Measurements from ENCODE around the gene CST7. TPM values are rescaled to one million over a fixed set of nuclear protein-coding genes. Genes with fewer than 3 reads are reported as not detected.

Gene CST7
- total RNA-seq, 1 experiment from 2014 or later, result not detected

DNA sequence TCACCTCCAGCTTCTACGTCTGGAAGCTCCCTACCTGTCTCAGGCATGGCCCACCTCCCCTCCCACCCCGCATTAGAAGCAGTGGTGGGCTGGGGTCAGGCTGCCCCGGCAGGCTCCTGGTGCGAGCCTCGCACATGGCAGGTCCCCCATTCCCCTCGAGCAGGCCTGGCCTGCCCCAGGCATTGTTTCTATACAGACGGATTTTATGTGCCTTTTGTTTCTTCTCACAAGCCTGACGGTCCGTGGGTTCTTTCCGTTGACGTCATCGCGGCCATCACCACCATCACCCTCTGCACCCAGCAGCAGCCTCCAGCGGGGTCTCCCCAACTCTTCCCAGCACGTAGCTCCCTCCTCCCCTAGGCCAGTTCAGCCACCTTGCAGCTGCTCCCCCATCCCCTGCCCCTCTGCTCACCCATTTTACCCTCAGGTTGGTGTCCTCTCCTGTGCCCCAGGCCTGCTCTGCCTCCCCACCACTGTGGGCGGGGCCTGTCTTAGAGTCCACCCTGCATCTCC, 4.6 kb downstream of the CST7 start:
- H2AFZ ChIP-seq (ENCODE audit: low read depth, low read length, poor library complexity, severe bottlenecking), result no peak overlapping the region
- DNase-seq (ENCODE audit: low read depth, low spot score) (no peak), ATAC-seq (no peak)
- intact Hi-C loops (cut with micrococcal nuclease), result no loop called here
- H3K9ac ChIP-seq (ENCODE audit: low read length), result no peak overlapping the region
- no peaks in the 10 kb centered on the region for H3K9me3 ChIP-seq (ENCODE audit: control insufficient read depth in 1 of 2, insufficient read depth in 1 of 2, low read depth in 1 of 2, low read length in 2 of 2)
- POLR2A ChIA-PET, result no interaction called here
- H3K79me2 ChIP-seq (ENCODE audit: insufficient read depth, low read length), result no peaks in the 10 kb centered on the region
- H3K4me2 ChIP-seq (ENCODE audit: low read length), result no peak overlapping the region
- no peak for TF ChIP-seq EZH2phosphoT487 (IDR thresholded peaks at IDR 0.05; ENCODE audit: borderline replicate concordance)
- TF ChIP-seq RAD21 (IDR thresholded peaks at IDR 0.05; ENCODE audit: low read depth), result no peak
- no peak for TF ChIP-seq POLR2A (IDR thresholded peaks at IDR 0.05; ENCODE audit: borderline replicate concordance, extremely low read depth, insufficient read depth, insufficient read length)
- TF ChIP-seq, protein P1, sequence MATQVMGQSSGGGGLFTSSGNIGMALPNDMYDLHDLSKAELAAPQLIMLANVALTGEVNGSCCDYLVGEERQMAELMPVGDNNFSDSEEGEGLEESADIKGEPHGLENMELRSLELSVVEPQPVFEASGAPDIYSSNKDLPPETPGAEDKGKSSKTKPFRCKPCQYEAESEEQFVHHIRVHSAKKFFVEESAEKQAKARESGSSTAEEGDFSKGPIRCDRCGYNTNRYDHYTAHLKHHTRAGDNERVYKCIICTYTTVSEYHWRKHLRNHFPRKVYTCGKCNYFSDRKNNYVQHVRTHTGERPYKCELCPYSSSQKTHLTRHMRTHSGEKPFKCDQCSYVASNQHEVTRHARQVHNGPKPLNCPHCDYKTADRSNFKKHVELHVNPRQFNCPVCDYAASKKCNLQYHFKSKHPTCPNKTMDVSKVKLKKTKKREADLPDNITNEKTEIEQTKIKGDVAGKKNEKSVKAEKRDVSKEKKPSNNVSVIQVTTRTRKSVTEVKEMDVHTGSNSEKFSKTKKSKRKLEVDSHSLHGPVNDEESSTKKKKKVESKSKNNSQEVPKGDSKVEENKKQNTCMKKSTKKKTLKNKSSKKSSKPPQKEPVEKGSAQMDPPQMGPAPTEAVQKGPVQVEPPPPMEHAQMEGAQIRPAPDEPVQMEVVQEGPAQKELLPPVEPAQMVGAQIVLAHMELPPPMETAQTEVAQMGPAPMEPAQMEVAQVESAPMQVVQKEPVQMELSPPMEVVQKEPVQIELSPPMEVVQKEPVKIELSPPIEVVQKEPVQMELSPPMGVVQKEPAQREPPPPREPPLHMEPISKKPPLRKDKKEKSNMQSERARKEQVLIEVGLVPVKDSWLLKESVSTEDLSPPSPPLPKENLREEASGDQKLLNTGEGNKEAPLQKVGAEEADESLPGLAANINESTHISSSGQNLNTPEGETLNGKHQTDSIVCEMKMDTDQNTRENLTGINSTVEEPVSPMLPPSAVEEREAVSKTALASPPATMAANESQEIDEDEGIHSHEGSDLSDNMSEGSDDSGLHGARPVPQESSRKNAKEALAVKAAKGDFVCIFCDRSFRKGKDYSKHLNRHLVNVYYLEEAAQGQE (IDR thresholded peaks at IDR 0.05; ENCODE audit: low read depth), result no peak
- no peak for TF ChIP-seq SIN3A (IDR thresholded peaks at IDR 0.05; ENCODE audit: low read depth)
- no peak for TF ChIP-seq CEBPB (IDR thresholded peaks at IDR 0.05; ENCODE audit: low read depth)
- no peak for TF ChIP-seq ZBTB33 (IDR thresholded peaks at IDR 0.05; ENCODE audit: extremely low read depth, insufficient replicate concordance, low read length)
- no peak for TF ChIP-seq ELF1 (IDR thresholded peaks at IDR 0.05; ENCODE audit: borderline replicate concordance, low read depth)
- TF ChIP-seq, protein P2, sequence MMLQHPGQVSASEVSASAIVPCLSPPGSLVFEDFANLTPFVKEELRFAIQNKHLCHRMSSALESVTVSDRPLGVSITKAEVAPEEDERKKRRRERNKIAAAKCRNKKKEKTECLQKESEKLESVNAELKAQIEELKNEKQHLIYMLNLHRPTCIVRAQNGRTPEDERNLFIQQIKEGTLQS (IDR thresholded peaks at IDR 0.05), result no peak
- no peak for TF ChIP-seq CBX3 (IDR thresholded peaks at IDR 0.05; ENCODE audit: low read depth)
- no peak for TF ChIP-seq FOSL1 (IDR thresholded peaks at IDR 0.05; ENCODE audit: low read depth)
- no peak for TF ChIP-seq EGR1 (IDR thresholded peaks at IDR 0.05; ENCODE audit: low read depth)
- TF ChIP-seq SP1 (IDR thresholded peaks at IDR 0.05; ENCODE audit: low read depth), result no peak
- no peak for TF ChIP-seq EZH2 (IDR thresholded peaks at IDR 0.05)
- H3K27ac ChIP-seq (ENCODE audit: low read depth, low read length), result no peak overlapping the region
- no peaks in the 10 kb centered on the region for H4K20me1 ChIP-seq (ENCODE audit: insufficient read depth)
- no peak overlapping the region for H3K4me3 ChIP-seq (replicated peaks in 1 of 2; ENCODE audit: low read depth in 1 of 2, low read length in 2 of 2)
- BruUV-seq (replicated peaks), result no TSS peak
- CTCF ChIA-PET, result no interaction called here
- H3K9me2 ChIP-seq (ENCODE audit: insufficient read depth), result no peaks in the 10 kb centered on the region
- RAD21 ChIA-PET (ENCODE audit: low non-redundant PET in 1 of 2, low total read pairs in 2 of 2, uncharacterized antibody in 2 of 2, unreplicated experiment in 2 of 2), result no interaction called here
- peaks cover 0 to 6% of the 10 kb centered on the region in 2 experiments; a peak in 1 of 4 replicates for H3K4me1 ChIP-seq (ENCODE audit: control insufficient read depth in 1 of 2, insufficient read depth in 2 of 2, low read length in 2 of 2)
- H3K36me3 ChIP-seq (ENCODE audit: control insufficient read depth in 1 of 2, insufficient read depth in 2 of 2, low read length in 2 of 2), result 0 out of 4 replicates have a peak, but pooled peaks cover 0 to 4% of the 10 kb centered on the region in 2 experiments
- H3K27me3 ChIP-seq (ENCODE audit: insufficient read depth, low read length), result peaks cover 3% of the 10 kb centered on the region; the same call in 1 of the 2 replicates
